ENCODE measurements around the gene ZBTB2. TPM values are rescaled to one million over a fixed set of nuclear protein-coding genes. Genes with fewer than 3 reads are reported as not detected.

ZBTB2 gene
- total RNA-seq, 1 donor from 2014 or later, result 13.0 TPM

- Histone ChIP-seq H3K27ac (no peak overlapping the region), H3K4me1 (no peaks in the 10 kb centered on the region), H3K27me3 (no peaks in the 10 kb centered on the region), H3K36me3 (no peaks in the 10 kb centered on the region), H3K4me3 (no peak overlapping the region), H3K9me3 (no peaks in the 10 kb centered on the region)
- ATAC-seq, result no peak
- no peak for DNase-seq
- no peak for TF ChIP-seq CTCF (IDR thresholded peaks at IDR 0.05)
- intact Hi-C loops (cut with DNase I), result no loop called here
Observed at GRCh38 chr6:151338651-151339200, 52.6 kb downstream of the ZBTB2 start.

GRCh38 chr6:151335930-151336329, 55.4 kb downstream of the ZBTB2 start:
- no peaks in the 10 kb centered on the region for H3K27me3 ChIP-seq
- no peak for DNase-seq
- intact Hi-C loops (cut with DNase I), result no loop called here
- H3K4me1 ChIP-seq, result no peaks in the 10 kb centered on the region
- H3K9me3 ChIP-seq, result no peaks in the 10 kb centered on the region
- no peaks in the 10 kb centered on the region for H3K36me3 ChIP-seq
- no peak for TF ChIP-seq CTCF (IDR thresholded peaks at IDR 0.05)
- H3K27ac ChIP-seq, result no peak overlapping the region
- H3K4me3 ChIP-seq, result no peak overlapping the region
- no peak for ATAC-seq

GRCh38 chr6:151330130-151330696, 61.1 kb downstream of the ZBTB2 start:
- intact Hi-C loops (cut with DNase I), result loop anchor here (5.0 kb wide), 1 partner anchor 438 kb away; no protein-coding TSS in a partner anchor

GRCh38 chr6:151327101-151327500, 64.3 kb downstream of the ZBTB2 start:
- DNase-seq, result no peak
- Histone ChIP-seq H3K36me3 (no peaks in the 10 kb centered on the region), H3K4me3 (no peak overlapping the region), H3K9me3 (no peaks in the 10 kb centered on the region), H3K27ac (no peak overlapping the region), H3K27me3 (no peaks in the 10 kb centered on the region), H3K4me1 (peaks cover 23% of the 10 kb centered on the region)
- no peak for TF ChIP-seq CTCF (IDR thresholded peaks at IDR 0.05)
- intact Hi-C loops (cut with DNase I), result no loop called here
- no peak for ATAC-seq

More at GRCh38 chr6:151330130-151330696, 61.1 kb downstream of the ZBTB2 start:
- no peak overlapping the region for H3K4me3 ChIP-seq
- H3K36me3 ChIP-seq, result no peaks in the 10 kb centered on the region
- ATAC-seq, result no peak
- no peak overlapping the region for H3K27ac ChIP-seq
- TF ChIP-seq CTCF (IDR thresholded peaks at IDR 0.05), result no peak
- no peak for DNase-seq
- H3K4me1 ChIP-seq, result peaks cover 8% of the 10 kb centered on the region
- no peaks in the 10 kb centered on the region for H3K27me3 ChIP-seq
- no peaks in the 10 kb centered on the region for H3K9me3 ChIP-seq

GRCh38 chr6:151326116-151326825, 65.1 kb downstream of the ZBTB2 start:
- Histone ChIP-seq H3K27ac (peak overlapping the region; percentile 58), H3K36me3 (no peaks in the 10 kb centered on the region), H3K4me1 (peaks cover 23% of the 10 kb centered on the region), H3K9me3 (no peaks in the 10 kb centered on the region), H3K27me3 (no peaks in the 10 kb centered on the region), H3K4me3 (peak overlapping the region; percentile 50)
- no peak for TF ChIP-seq CTCF (IDR thresholded peaks at IDR 0.05)
- no peak for ATAC-seq
- DNase-seq, result no peak
- intact Hi-C loops (cut with DNase I), result no loop called here

All from upper lobe of right lung (tissue), 1 donor.